HEK293 (cell line): ENCODE results near the gene LEUTX.

ENCODE experiments used
- GLI2 ChIP-seq: fragments of 450-650 bp; formaldehyde crosslinking; IDR thresholded peaks from 2 replicates; pipeline ENCODE4; 2017; ENCODE audit warnings: missing biosample characterization, missing genetic modification characterization, low read depth, borderline replicate concordance
- IKZF3 ChIP-seq: fragments of 450-650 bp; IDR thresholded peaks from 2 replicates; pipeline ENCODE4 v1.5.0; 2018; ENCODE audit warnings: missing biosample characterization, mild to moderate bottlenecking, missing genetic modification characterization, moderate library complexity
- KLF1 ChIP-seq: fragments of 450-650 bp; formaldehyde crosslinking; IDR thresholded peaks from 2 replicates; pipeline ENCODE4 v1.5.1; 2016; ENCODE audit warnings: missing biosample characterization, missing genetic modification characterization
- OSR2 ChIP-seq: fragments of 450-650 bp; formaldehyde crosslinking; IDR thresholded peaks from 2 replicates; pipeline ENCODE4 v1.5.1; 2016; ENCODE audit warnings: missing biosample characterization, missing genetic modification characterization
- OVOL3 ChIP-seq: fragments of 450-650 bp; formaldehyde crosslinking; IDR thresholded peaks from 2 replicates; pipeline ENCODE4 v1.5.1; 2016; ENCODE audit warnings: missing biosample characterization, missing genetic modification characterization
- PRDM6 ChIP-seq: fragments of 450-650 bp; formaldehyde crosslinking; IDR thresholded peaks from 2 replicates; pipeline ENCODE4 v1.5.1; 2017; ENCODE audit warnings: missing biosample characterization, missing genetic modification characterization
- SP2 ChIP-seq: fragments of 450-650 bp; formaldehyde crosslinking; IDR thresholded peaks from 2 replicates; pipeline ENCODE4 v1.5.1; 2016; ENCODE audit warnings: missing biosample characterization, missing genetic modification characterization
- SP3 ChIP-seq: fragments of 450-650 bp; formaldehyde crosslinking; IDR thresholded peaks from 2 replicates; pipeline ENCODE4 v1.5.1; 2016; ENCODE audit warnings: missing biosample characterization, missing genetic modification characterization
- SP7 ChIP-seq: fragments of 450-650 bp; formaldehyde crosslinking; IDR thresholded peaks from 2 replicates; pipeline ENCODE4 v1.5.1; 2016; ENCODE audit warnings: missing biosample characterization, missing genetic modification characterization
- YY1 ChIP-seq: fragments of 450-650 bp; formaldehyde crosslinking; IDR thresholded peaks from 2 replicates; pipeline ENCODE4 v1.5.1; 2018; ENCODE audit warnings: missing biosample characterization, missing genetic modification characterization
- ZFHX2 ChIP-seq: fragments of 450-650 bp; formaldehyde crosslinking; conservative IDR thresholded peaks from 2 replicates; pipeline ENCODE4 v1.5.1; 2016; ENCODE audit warnings: missing biosample characterization, missing genetic modification characterization
- ZFP41 ChIP-seq: fragments of 450-650 bp; formaldehyde crosslinking; IDR thresholded peaks from 2 replicates; pipeline ENCODE4 v1.5.1; 2016; ENCODE audit warnings: missing biosample characterization, missing genetic modification characterization, borderline replicate concordance
- ZNF133 ChIP-seq: fragments of 450-650 bp; formaldehyde crosslinking; IDR thresholded peaks from 2 replicates; pipeline ENCODE4 v1.5.1; 2016; ENCODE audit warnings: missing biosample characterization, missing genetic modification characterization
- ZNF18 ChIP-seq: fragments of 450-650 bp; formaldehyde crosslinking; IDR thresholded peaks from 2 replicates; pipeline ENCODE4 v1.5.1; 2016; ENCODE audit warnings: missing biosample characterization, missing genetic modification characterization
- ZNF202 ChIP-seq: fragments of 450-650 bp; formaldehyde crosslinking; IDR thresholded peaks from 2 replicates; pipeline ENCODE4 v1.5.1; 2016; ENCODE audit warnings: missing biosample characterization, missing genetic modification characterization, borderline replicate concordance
- ZNF211 ChIP-seq: fragments of 450-650 bp; formaldehyde crosslinking; IDR thresholded peaks from 2 replicates; pipeline ENCODE4 v1.5.1; 2016; ENCODE audit warnings: low read depth, missing biosample characterization, missing genetic modification characterization
- ZNF214 ChIP-seq: fragments of 450-650 bp; formaldehyde crosslinking; IDR thresholded peaks from 2 replicates; pipeline ENCODE4 v1.5.1; 2017; ENCODE audit warnings: missing biosample characterization, mild to moderate bottlenecking, missing genetic modification characterization, borderline replicate concordance
- ZNF248 ChIP-seq: fragments of 450-650 bp; formaldehyde crosslinking; IDR thresholded peaks from 2 replicates; pipeline ENCODE4 v1.5.1; 2017; ENCODE audit warnings: missing biosample characterization, missing genetic modification characterization
- ZNF266 ChIP-seq: fragments of 450-650 bp; formaldehyde crosslinking; IDR thresholded peaks from 2 replicates; pipeline ENCODE4 v1.5.1; 2016; ENCODE audit warnings: missing biosample characterization, missing genetic modification characterization, low read depth
- ZNF426 ChIP-seq: fragments of 450-650 bp; formaldehyde crosslinking; IDR thresholded peaks from 2 replicates; pipeline ENCODE4 v1.5.1; 2017; ENCODE audit warnings: missing biosample characterization, missing genetic modification characterization, mild to moderate bottlenecking, inconsistent platforms, moderate library complexity
- ZNF488 ChIP-seq: fragments of 450-650 bp; formaldehyde crosslinking; IDR thresholded peaks from 2 replicates; pipeline ENCODE4 v1.5.1; 2016; ENCODE audit warnings: missing biosample characterization, missing genetic modification characterization
- ZNF510 ChIP-seq: fragments of 450-650 bp; formaldehyde crosslinking; IDR thresholded peaks from 2 replicates; pipeline ENCODE4 v1.5.1; 2018; ENCODE audit warnings: mild to moderate bottlenecking, missing genetic modification characterization, missing biosample characterization; ENCODE audit not compliant: insufficient replicate concordance
- ZNF514 ChIP-seq: fragments of 450-650 bp; formaldehyde crosslinking; IDR thresholded peaks from 2 replicates; pipeline ENCODE4 v1.5.1; 2016; ENCODE audit warnings: missing biosample characterization, missing genetic modification characterization
- ZNF548 ChIP-seq: fragments of 450-650 bp; formaldehyde crosslinking; IDR thresholded peaks from 2 replicates; pipeline ENCODE4 v1.5.1; 2016; ENCODE audit warnings: missing biosample characterization, missing genetic modification characterization
- ZNF558 ChIP-seq: fragments of 450-650 bp; formaldehyde crosslinking; IDR thresholded peaks from 2 replicates; pipeline ENCODE4 v1.5.1; 2016; ENCODE audit warnings: missing biosample characterization, missing genetic modification characterization
- ZNF561 ChIP-seq: fragments of 450-650 bp; IDR thresholded peaks from 2 replicates; pipeline ENCODE4 v1.5.1; 2018; ENCODE audit warnings: missing biosample characterization, missing genetic modification characterization, borderline replicate concordance
- ZNF629 ChIP-seq: fragments of 450-650 bp; formaldehyde crosslinking; IDR thresholded peaks from 2 replicates; pipeline ENCODE4 v1.5.1; 2017; ENCODE audit warnings: missing biosample characterization, missing genetic modification characterization
- ZNF658 ChIP-seq: fragments of 450-650 bp; formaldehyde crosslinking; IDR thresholded peaks from 2 replicates; pipeline ENCODE4; 2016; ENCODE audit warnings: missing biosample characterization, missing genetic modification characterization
- ZNF785 ChIP-seq: fragments of 450-650 bp; formaldehyde crosslinking; IDR thresholded peaks from 2 replicates; pipeline ENCODE4 v1.5.1; 2016; ENCODE audit warnings: missing biosample characterization, missing genetic modification characterization
- ZSCAN18 ChIP-seq: fragments of 450-650 bp; formaldehyde crosslinking; IDR thresholded peaks from 2 replicates; pipeline ENCODE4 v1.5.1; 2016; ENCODE audit warnings: missing biosample characterization, missing genetic modification characterization
- TF ChIP-seq, protein P1 (sequence below): IDR thresholded peaks from 2 replicates; pipeline ENCODE4 v1.6.1; 2011; ENCODE audit warnings: mild to moderate bottlenecking, low read depth, low read length, borderline replicate concordance
- TF ChIP-seq, protein P2 (sequence below): fragments of 450-650 bp; formaldehyde crosslinking; IDR thresholded peaks from 2 replicates; pipeline ENCODE4 v1.5.1; 2016; ENCODE audit warnings: missing biosample characterization, missing genetic modification characterization

Gene LEUTX

GRCh38 chr19:39833464-39834286 lies 55.0 kb downstream of the LEUTX start, which contains the start of gene DYRK1B (continued):
- TF ChIP-seq ZNF214 (tag by site-specific recombination) (no peak), ZNF248 (no peak), PRDM6 (tag by site-specific recombination) (no peak), ZNF510 (no peak), YY1 (tag by site-specific recombination) (peak; percentile 97; the same call in 1 of the 2 replicates), ZNF18 (tag by site-specific recombination) (no peak), ZNF266 (tag by site-specific recombination) (no peak; the same call in 1 of the 2 replicates), ZFHX2 (tag by site-specific recombination) (peak; percentile 97), ZNF629 (tag by site-specific recombination) (peak; percentile 75), ZNF426 (tag by site-specific recombination) (no peak), SP3 (tag by site-specific recombination) (peak; percentile 100), KLF1 (tag by site-specific recombination) (peak; percentile 97), ZNF211 (tag by site-specific recombination) (no peak), OVOL3 (tag by site-specific recombination) (peak; percentile 82; the same call in 1 of the 2 replicates), ZNF488 (tag by site-specific recombination) (0 out of 2 replicates have a peak, but pooled peaks have one; percentile 52), ZNF785 (peak; percentile 81), ZNF658 (tag by site-specific recombination) (no peak), OSR2 (peak; percentile 86; the same call in 1 of the 2 replicates), ZFP41 (tag by site-specific recombination) (no peak), ZNF548 (tag by site-specific recombination) (no peak), ZNF561 (tag by site-specific recombination) (0 out of 2 replicates have a peak, but pooled peaks have one; percentile 20), ZNF202 (no peak), GLI2 (tag by site-specific recombination) (no peak), ZNF558 (no peak; the same call in 1 of the 2 replicates), ZNF133 (peak; percentile 62), SP2 (tag by site-specific recombination) (peak; percentile 95), ZSCAN18 (tag by site-specific recombination) (peak; percentile 67; the same call in 1 of the 2 replicates), SP7 (tag by site-specific recombination) (peak; percentile 93), IKZF3 (tag by site-specific recombination) (peak; percentile 81), ZNF514 (tag by site-specific recombination) (no peak)
- TF ChIP-seq, protein P1, sequence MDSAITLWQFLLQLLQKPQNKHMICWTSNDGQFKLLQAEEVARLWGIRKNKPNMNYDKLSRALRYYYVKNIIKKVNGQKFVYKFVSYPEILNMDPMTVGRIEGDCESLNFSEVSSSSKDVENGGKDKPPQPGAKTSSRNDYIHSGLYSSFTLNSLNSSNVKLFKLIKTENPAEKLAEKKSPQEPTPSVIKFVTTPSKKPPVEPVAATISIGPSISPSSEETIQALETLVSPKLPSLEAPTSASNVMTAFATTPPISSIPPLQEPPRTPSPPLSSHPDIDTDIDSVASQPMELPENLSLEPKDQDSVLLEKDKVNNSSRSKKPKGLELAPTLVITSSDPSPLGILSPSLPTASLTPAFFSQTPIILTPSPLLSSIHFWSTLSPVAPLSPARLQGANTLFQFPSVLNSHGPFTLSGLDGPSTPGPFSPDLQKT, result no peak
- TF ChIP-seq, protein P2, sequence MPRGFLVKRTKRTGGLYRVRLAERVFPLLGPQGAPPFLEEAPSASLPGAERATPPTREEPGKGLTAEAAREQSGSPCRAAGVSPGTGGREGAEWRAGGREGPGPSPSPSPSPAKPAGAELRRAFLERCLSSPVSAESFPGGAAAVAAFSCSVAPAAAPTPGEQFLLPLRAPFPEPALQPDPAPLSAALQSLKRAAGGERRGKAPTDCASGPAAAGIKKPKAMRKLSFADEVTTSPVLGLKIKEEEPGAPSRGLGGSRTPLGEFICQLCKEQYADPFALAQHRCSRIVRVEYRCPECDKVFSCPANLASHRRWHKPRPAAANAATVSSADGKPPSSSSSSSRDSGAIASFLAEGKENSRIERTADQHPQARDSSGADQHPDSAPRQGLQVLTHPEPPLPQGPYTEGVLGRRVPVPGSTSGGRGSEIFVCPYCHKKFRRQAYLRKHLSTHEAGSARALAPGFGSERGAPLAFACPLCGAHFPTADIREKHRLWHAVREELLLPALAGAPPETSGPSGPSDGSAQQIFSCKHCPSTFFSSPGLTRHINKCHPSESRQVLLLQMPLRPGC (tag by site-specific recombination), result peak; percentile 75; the same call in 1 of the 2 replicates
